Endothelial cell of umbilical vein (primary cell): ENCODE data around the gene FANCE. TPM values are rescaled to one million over a fixed set of nuclear protein-coding genes. Genes with fewer than 3 reads are reported as not detected.

Source experiments
- BruUV-seq: library from RNA; stranded (reverse); fragments of 400-500 nt; replicated peaks from 2 replicates; lab custom pipeline; 2021; lab: Mats Ljungman, UMichigan
- CTCF ChIA-PET: fragments of 300-600, 350-600 bp; sonication (Branson Sonifier 250); formaldehyde crosslinking; loops from one replicate; lab custom pipeline; 2021; ENCODE audit warnings: antibody characterized with exemption, inconsistent platforms; lab: Charles Lee
- POLR2A ChIA-PET: fragments of 300-600, 350-600 bp; sonication (Branson Sonifier 250); formaldehyde crosslinking; loops from one replicate; lab custom pipeline; 2021; ENCODE audit warnings: antibody characterized with exemption, inconsistent platforms; lab: Charles Lee
- DNase-seq: peaks from one replicate; pipeline ENCODE4 v3.0.0-alpha.2; 2011; ENCODE audit warnings: low read depth, low spot score
- FAIRE-seq: peaks from 2 replicates; lab custom pipeline; 2011; peaks lifted over from hg19 to GRCh38; lab: Jason Lieb, UNC
- H2AFZ ChIP-seq: 2 replicates; pipeline ENCODE4 v1.6.0; 2012; ENCODE audit warnings: low read depth, low read length, control low read depth, inconsistent platforms
- H3K27ac ChIP-seq: 2 replicates; pipeline ENCODE4 v1.5.1; 2011; ENCODE audit warnings: low read depth, mild to moderate bottlenecking, control low read depth, low read length, moderate library complexity; ENCODE audit not compliant: insufficient read depth
- H3K27me3 ChIP-seq, 2 experiments: 2 replicates each; pipeline versions ENCODE4 v1.6.0 to v1.6.1; 2011; ENCODE audit warnings: low read length in 2 of 2, mixed read lengths in 1 of 2; ENCODE audit not compliant: control insufficient read depth in 2 of 2, insufficient read depth in 2 of 2
- H3K36me3 ChIP-seq, 2 experiments: 2 replicates in 1 of 2; 3 replicates in 1 of 2; pipeline ENCODE4 v1.5.1; 2011; ENCODE audit warnings: low read length in 2 of 2, mild to moderate bottlenecking in 1 of 2, moderate library complexity in 1 of 2; ENCODE audit not compliant: control insufficient read depth in 2 of 2, insufficient read depth in 2 of 2; ENCODE audit errors: extremely low read depth in 1 of 2
- H3K4me1 ChIP-seq: 3 replicates; pipeline ENCODE4 v1.5.1; 2011; ENCODE audit warnings: mild to moderate bottlenecking, low read length; ENCODE audit not compliant: control insufficient read depth, insufficient read depth; ENCODE audit errors: extremely low read depth
- H3K4me2 ChIP-seq: 2 replicates; pipeline ENCODE4 v1.6.1; 2011; ENCODE audit warnings: low read length, control low read depth, mixed read lengths; ENCODE audit not compliant: insufficient read depth
- H3K4me3 ChIP-seq, 3 experiments: fragments of 200-600 bp in 1 of 3; sonication (generic), shearing (Covaris generic) in 1 of 3; replicated peaks in 1 of 3; 2 replicates each; pipeline ENCODE4 v1.5.1; 2011 to 2016; ENCODE audit warnings: control low read depth in 3 of 3, low read length in 3 of 3, mild to moderate bottlenecking in 2 of 3, inconsistent platforms in 1 of 3, low read depth in 1 of 3, moderate library complexity in 1 of 3; ENCODE audit not compliant: insufficient read depth in 1 of 3
- H3K79me2 ChIP-seq: 2 replicates; pipeline ENCODE4 v1.6.0; 2012; ENCODE audit warnings: low read length, inconsistent platforms; ENCODE audit not compliant: control insufficient read depth, insufficient read depth
- H3K9ac ChIP-seq: replicated peaks from 2 replicates; pipeline ENCODE3; 2011; ENCODE audit warnings: low read length, control low read depth; ENCODE audit not compliant: insufficient read depth; ENCODE audit errors: extremely low read depth
- H3K9me1 ChIP-seq: replicated peaks from 3 replicates; pipeline ENCODE4 v1.6.0; 2011; ENCODE audit warnings: mild to moderate bottlenecking, low read length; ENCODE audit not compliant: control insufficient read depth, insufficient read depth; ENCODE audit errors: extremely low read depth
- H3K9me3 ChIP-seq: replicated peaks from 2 replicates; pipeline ENCODE4 v1.5.1; 2012; ENCODE audit warnings: low read length, inconsistent platforms; ENCODE audit not compliant: control insufficient read depth, insufficient read depth
- H4K20me1 ChIP-seq: replicated peaks from 2 replicates; pipeline ENCODE3; 2011; ENCODE audit warnings: mild to moderate bottlenecking, low read length; ENCODE audit not compliant: control insufficient read depth, insufficient read depth; ENCODE audit errors: extremely low read depth
- CTCF ChIP-seq, 2 donors: IDR thresholded peaks; 1 replicate in 1 of 2; 2 replicates in 1 of 2; pipeline ENCODE4 v1.5.1; 2011; ENCODE audit warnings: low read length in 2 of 2, mild to moderate bottlenecking in 2 of 2, moderate library complexity in 2 of 2, control low read depth in 1 of 2, inconsistent platforms in 1 of 2, low read depth in 1 of 2; ENCODE audit not compliant: insufficient read depth in 1 of 2; ENCODE audit errors: extremely low read depth in 1 of 2
- EZH2 ChIP-seq: IDR thresholded peaks from 2 replicates; pipeline ENCODE4 v1.6.1; 2012; ENCODE audit warnings: borderline replicate concordance, low read depth, mild to moderate bottlenecking, moderate library complexity, low read length, inconsistent platforms; ENCODE audit not compliant: severe bottlenecking
- FOS ChIP-seq: IDR thresholded peaks from 2 replicates; pipeline ENCODE4 v1.6.1; 2011; ENCODE audit warnings: mild to moderate bottlenecking, low read length, moderate library complexity, borderline replicate concordance; ENCODE audit not compliant: insufficient read depth
- GATA2 ChIP-seq: IDR thresholded peaks from 2 replicates; pipeline ENCODE4 v1.7.0; 2011; ENCODE audit warnings: low read depth, mild to moderate bottlenecking, moderate library complexity, mixed read lengths, low read length; ENCODE audit not compliant: insufficient read length, insufficient read depth
- JUN ChIP-seq: IDR thresholded peaks from 2 replicates; pipeline ENCODE4 v1.6.1; 2011; ENCODE audit warnings: borderline replicate concordance, low read depth; ENCODE audit not compliant: insufficient read length, insufficient read depth
- MYC ChIP-seq: IDR thresholded peaks from one replicate; pipeline ENCODE4 v1.6.1; 2011; ENCODE audit warnings: mild to moderate bottlenecking, low read depth, low read length
- POLR2A ChIP-seq: IDR thresholded peaks from 2 replicates; pipeline ENCODE4 v1.6.1; 2012; ENCODE audit warnings: low read depth, mild to moderate bottlenecking, control low read depth, low read length
- POLR2AphosphoS5 ChIP-seq: IDR thresholded peaks from 2 replicates; pipeline ENCODE4 v1.6.1; 2012; ENCODE audit warnings: low read depth, mild to moderate bottlenecking, control low read depth, low read length, moderate library complexity; ENCODE audit not compliant: insufficient read depth
- dilution Hi-C: fragments of 300-500 bp; cut with MboI; formaldehyde crosslinking; loops from one replicate; pipeline ENCODE4 v1.15.0; 2019; ENCODE audit warnings: low sequenced_read_pairs; ENCODE audit not compliant: extremely low pct_ligation_motif_present
- intact Hi-C: fragments of 100-400 bp; cut with micrococcal nuclease; formaldehyde crosslinking; loops from one replicate; pipeline ENCODE4 v1.10.0; 2022
- polyA plus RNA-seq, 4 experiments: library from polyadenylated mRNA; depleted of rRNA in 3 of 4; stranded (reverse) in 3 of 4; unstranded in 1 of 4; fragments of >200 nt; gene quantifications; 2 replicates each; pipeline versions ENCODE4 v1.2.1 to v1.2.3, GENCODE V29; 2011 to 2012; ENCODE audit warnings: missing spikeins in 1 of 4
- total RNA-seq: library from RNA; stranded (reverse); gene quantifications from 2 replicates; pipeline ENCODE4 v1.2.3, GENCODE V29; 2021
- TF ChIP-seq, protein P1 (sequence below): IDR thresholded peaks from 2 replicates; pipeline ENCODE4 v1.6.1; 2011; ENCODE audit not compliant: insufficient read depth, insufficient read length

The FANCE gene
- total and polyA plus RNA-seq, 2 donors (not counting 3 experiments of a cell fraction or from before 2014, with no cell fraction given), result 9.1 to 12.7 TPM

DNA sequence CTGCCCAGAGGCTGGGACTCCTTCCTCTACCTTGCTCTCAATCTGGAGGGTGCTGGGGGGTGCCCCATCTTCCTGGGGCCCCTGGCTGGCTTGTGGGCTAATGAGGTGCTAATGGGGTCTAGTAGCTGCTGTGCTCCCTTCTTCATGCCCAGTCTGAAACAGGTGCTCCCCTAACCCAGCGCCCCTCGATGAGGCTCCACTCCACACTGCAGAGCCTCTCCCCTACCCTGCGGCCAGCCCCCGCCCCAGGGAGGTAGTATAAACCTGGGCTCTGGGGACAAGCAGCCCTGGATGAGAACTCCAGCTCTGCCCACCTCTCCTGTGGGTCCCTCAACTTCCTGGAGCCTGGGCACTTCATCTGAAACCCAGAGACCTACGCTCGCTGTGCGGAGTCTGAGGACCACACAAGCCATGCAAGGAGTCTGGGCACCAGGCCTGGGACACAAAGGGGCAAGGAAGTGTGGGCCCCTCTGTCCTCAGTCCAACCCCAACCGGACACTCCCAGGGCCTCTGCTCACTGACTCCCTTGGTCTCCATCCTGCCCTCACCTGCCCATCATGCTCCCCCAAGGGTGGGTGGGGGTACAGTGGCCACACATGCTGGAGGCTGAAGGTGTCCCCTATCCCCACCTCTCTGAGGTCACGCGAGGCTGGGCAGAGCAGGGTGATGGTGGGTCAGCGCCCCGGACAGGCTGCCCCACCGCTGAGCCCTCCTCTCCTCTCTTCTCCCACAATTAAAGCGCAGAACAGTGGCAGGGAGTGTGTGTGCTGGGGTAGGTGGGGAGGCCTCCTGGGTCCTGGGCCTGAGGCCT, 22.2 kb downstream of the FANCE start:
- Histone ChIP-seq H3K4me1 (peaks cover 21% of the 10 kb centered on the region), H3K9me3 (no peaks in the 10 kb centered on the region), H3K27me3 (no peaks in the 10 kb centered on the region), H3K36me3 (peaks cover 7 to 13% of the 10 kb centered on the region in 2 experiments), H2AFZ (no peak overlapping the region), H3K9ac (no peak overlapping the region), H3K4me2 (no peak overlapping the region), H3K4me3 (no peak overlapping the region), H4K20me1 (peaks cover 12% of the 10 kb centered on the region), H3K27ac (no peak overlapping the region), H3K9me1 (no peaks in the 10 kb centered on the region), H3K79me2 (peaks cover 21% of the 10 kb centered on the region)
- FAIRE-seq (no peak), DNase-seq (no peak)
- dilution Hi-C loops, result no loop called here
- no TSS peak for BruUV-seq
- intact Hi-C loops, result no loop called here
- ChIA-PET CTCF (no interaction called here), POLR2A (interaction anchor here (0.7 to 0.9 kb wide), 2 partner anchors 8 to 441 kb away, joined by 3 read pairs; no protein-coding TSS in a partner anchor)
- TF ChIP-seq POLR2AphosphoS5 (peak; percentile 52), POLR2A (peak; percentile 64), FOS (no peak)

DNA sequence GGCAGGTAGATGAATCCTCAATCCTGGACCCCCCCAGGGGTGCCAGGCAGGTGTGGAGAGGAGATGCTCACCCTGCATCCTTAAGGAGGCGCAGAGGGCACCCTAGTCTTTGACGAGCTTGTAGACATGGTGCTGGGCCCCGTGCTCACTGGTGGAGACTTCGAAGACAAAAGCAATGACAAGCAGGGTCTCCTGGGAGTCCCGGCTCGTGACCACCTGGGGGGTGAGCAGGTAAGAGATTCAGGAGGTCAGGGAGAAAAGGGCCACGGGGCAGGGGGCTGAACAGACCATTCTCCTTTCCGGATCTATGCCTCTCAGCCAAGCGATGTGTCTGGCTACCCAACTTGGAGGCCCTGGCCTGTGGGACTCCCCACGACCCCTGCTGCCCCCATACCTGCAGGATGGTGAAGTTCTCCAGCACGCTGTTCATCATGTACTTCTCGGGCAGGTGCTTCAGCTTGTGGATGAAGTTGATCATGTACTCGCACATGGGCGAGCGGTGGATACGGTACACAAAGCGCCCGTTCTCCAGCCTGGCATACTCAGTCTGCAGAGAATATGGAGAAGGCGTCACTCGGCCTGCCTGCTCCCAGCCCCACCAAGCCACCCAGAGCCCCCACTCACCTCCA, 22.9 kb downstream of the FANCE start:
- TF ChIP-seq CTCF (IDR thresholded peaks at IDR 0.05; ENCODE audit: extremely low read depth in 1 of 2, insufficient read depth in 1 of 2, low read depth in 1 of 2, low read length in 2 of 2), result no peak
- TF ChIP-seq, protein P1, sequence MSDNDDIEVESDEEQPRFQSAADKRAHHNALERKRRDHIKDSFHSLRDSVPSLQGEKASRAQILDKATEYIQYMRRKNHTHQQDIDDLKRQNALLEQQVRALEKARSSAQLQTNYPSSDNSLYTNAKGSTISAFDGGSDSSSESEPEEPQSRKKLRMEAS, result no peak
- TF ChIP-seq EZH2, result no peak
- no peak for TF ChIP-seq FOS
- no peak for TF ChIP-seq GATA2
- TF ChIP-seq JUN, result no peak
- TF ChIP-seq MYC, result no peak
- TF ChIP-seq POLR2A, result no peak
- TF ChIP-seq POLR2AphosphoS5, result no peak
- Histone ChIP-seq H3K4me3 (no peak overlapping the region), H2AFZ (no peak overlapping the region), H3K27me3 (no peaks in the 10 kb centered on the region), H3K9me3 (no peaks in the 10 kb centered on the region), H3K36me3 (peaks cover 7 to 9% of the 10 kb centered on the region in 2 experiments), H3K4me1 (peaks cover 14% of the 10 kb centered on the region), H3K4me2 (no peak overlapping the region), H3K9ac (no peak overlapping the region), H3K9me1 (no peaks in the 10 kb centered on the region), H3K79me2 (peaks cover 14% of the 10 kb centered on the region), H4K20me1 (peaks cover 7% of the 10 kb centered on the region), H3K27ac (no peak overlapping the region)
- POLR2A ChIA-PET, result no interaction called here
- CTCF ChIA-PET, result interaction anchor here (1.1 kb wide), 1 partner anchor 23 kb away, joined by 4 read pairs; no protein-coding TSS in a partner anchor
- no TSS peak for BruUV-seq
- DNase-seq (no peak), FAIRE-seq (no peak)
- intact Hi-C loops (no loop called here), dilution Hi-C loops (no loop called here)
